ENCODE data around the gene GPT2. TPM values are rescaled to one million over a fixed set of nuclear protein-coding genes. Genes with fewer than 3 reads are reported as not detected.
"Not testable (repeated sequence)": the region's sequence is repeated elsewhere in the genome, so short reads cannot be mapped to it uniquely, and the experiment has no call there.

Gene GPT2
- total RNA-seq, 3 donors from 2014 or later (not counting 1 experiment from before 2014, with no cell fraction given), result 0.64 to 1.3 (median 1.2) TPM

GRCh38 chr16:46859719-46860152, 24.4 kb upstream of the GPT2 start:
- DNase-seq (no peak), ATAC-seq (no peak)
- WGBS (ENCODE audit: insufficient coverage), result 87% methylated on average over 5 of the region's 5 CpGs

GRCh38 chr16:46862555-46863447, 21.4 kb upstream of the GPT2 start:
- intact Hi-C loops (cut with micrococcal nuclease), result no loop called here
- H3K4me1 ChIP-seq (ENCODE audit: control insufficient read depth, insufficient read depth, low read length), result peaks cover 2% of the 10 kb centered on the region
- TF ChIP-seq CTCF (IDR thresholded peaks at IDR 0.05), result no peak
- Mint-ChIP-seq H3K9me3 (no peaks in the 10 kb centered on the region), H3K4me3 (no peak overlapping the region), H3K27me3 (ENCODE audit: low read depth in 2 of 2) (peaks cover 0 to 4% of the 10 kb centered on the region in 2 donors), H3K27ac (no peak overlapping the region), H3K4me1 (no peaks in the 10 kb centered on the region), H3K36me3 (no peaks in the 10 kb centered on the region)
- H3K36me3 ChIP-seq (ENCODE audit: control insufficient read depth, insufficient read depth, low read length), result no peaks in the 10 kb centered on the region
- ATAC-seq, result no peak
- no peaks in the 10 kb centered on the region for H3K9me3 ChIP-seq (ENCODE audit: control insufficient read depth, insufficient read depth, low read length)
- WGBS (ENCODE audit: insufficient coverage), result 89% methylated on average over 15 of the region's 16 CpGs
- no peak for DNase-seq
- no peaks in the 10 kb centered on the region for H3K27me3 ChIP-seq (ENCODE audit: control insufficient read depth, insufficient read depth, low read length)
- H3K4me3 ChIP-seq (ENCODE audit: low read length), result no peak overlapping the region
- no peak overlapping the region for H3K27ac ChIP-seq (ENCODE audit: low read length)

More at GRCh38 chr16:46859719-46860152, 24.4 kb upstream of the GPT2 start:
- intact Hi-C loops (cut with micrococcal nuclease), result loop anchor here (10.0 kb wide), 1 partner anchor 1305 kb away; no protein-coding TSS in a partner anchor
- Mint-ChIP-seq H3K36me3 (no peaks in the 10 kb centered on the region), H3K4me1 (no peaks in the 10 kb centered on the region), H3K9me3 (no peaks in the 10 kb centered on the region), H3K27me3 (ENCODE audit: low read depth in 2 of 2) (no peaks in the 10 kb centered on the region), H3K27ac (no peak overlapping the region), H3K4me3 (no peak overlapping the region)
- Histone ChIP-seq H3K36me3 (ENCODE audit: control insufficient read depth, insufficient read depth, low read length) (no peaks in the 10 kb centered on the region), H3K4me3 (ENCODE audit: low read length) (no peak overlapping the region), H3K4me1 (ENCODE audit: control insufficient read depth, insufficient read depth, low read length) (peaks cover 2% of the 10 kb centered on the region), H3K27ac (ENCODE audit: low read length) (no peak overlapping the region), H3K27me3 (ENCODE audit: control insufficient read depth, insufficient read depth, low read length) (no peaks in the 10 kb centered on the region), H3K9me3 (ENCODE audit: control insufficient read depth, insufficient read depth, low read length) (no peaks in the 10 kb centered on the region)
- no peak for TF ChIP-seq CTCF (IDR thresholded peaks at IDR 0.05)

GRCh38 chr16:46866286-46866685, 17.9 kb upstream of the GPT2 start:
- TF ChIP-seq CTCF (IDR thresholded peaks at IDR 0.05), result no peak
- Mint-ChIP-seq H3K36me3 (no peaks in the 10 kb centered on the region), H3K9me3 (no peaks in the 10 kb centered on the region), H3K4me1 (no peaks in the 10 kb centered on the region), H3K4me3 (no peak overlapping the region), H3K27me3 (ENCODE audit: low read depth in 2 of 2) (peaks cover 0 to 4% of the 10 kb centered on the region in 2 donors), H3K27ac (no peak overlapping the region)
- H3K27ac ChIP-seq (ENCODE audit: low read length), result no peak overlapping the region
- ATAC-seq (no peak), DNase-seq (no peak)
- no peak overlapping the region for H3K4me3 ChIP-seq (ENCODE audit: low read length)
- H3K36me3 ChIP-seq (ENCODE audit: control insufficient read depth, insufficient read depth, low read length), result no peaks in the 10 kb centered on the region
- H3K9me3 ChIP-seq (ENCODE audit: control insufficient read depth, insufficient read depth, low read length), result no peaks in the 10 kb centered on the region
- H3K27me3 ChIP-seq (ENCODE audit: control insufficient read depth, insufficient read depth, low read length), result no peaks in the 10 kb centered on the region
- peaks cover 2% of the 10 kb centered on the region for H3K4me1 ChIP-seq (ENCODE audit: control insufficient read depth, insufficient read depth, low read length)
- intact Hi-C loops (cut with micrococcal nuclease), result no loop called here
- WGBS (ENCODE audit: insufficient coverage), result 100% methylated on average over 1 of the region's 1 CpG

- DNase-seq; H3K4me1 Mint-ChIP-seq; H3K4me1 ChIP-seq (ENCODE audit: control insufficient read depth, insufficient read depth, low read length); H3K27me3 Mint-ChIP-seq (ENCODE audit: low read depth in 2 of 2); H3K9me3 Mint-ChIP-seq; H3K4me3 Mint-ChIP-seq; H3K36me3 ChIP-seq (ENCODE audit: control insufficient read depth, insufficient read depth, low read length); H3K4me3 ChIP-seq (ENCODE audit: low read length); H3K27me3 ChIP-seq (ENCODE audit: control insufficient read depth, insufficient read depth, low read length); intact Hi-C loops (cut with micrococcal nuclease); ATAC-seq; H3K36me3 Mint-ChIP-seq; H3K27ac Mint-ChIP-seq; H3K27ac ChIP-seq (ENCODE audit: low read length); H3K9me3 ChIP-seq (ENCODE audit: control insufficient read depth, insufficient read depth, low read length): not testable (repeated sequence)
- 83% methylated on average over 1 of the region's 2 CpGs for WGBS (ENCODE audit: insufficient coverage)
Measured at GRCh38 chr16:46867486-46867885, 16.7 kb upstream of the GPT2 start.

GRCh38 chr16:46868891-46869290, 15.3 kb upstream of the GPT2 start:
- ATAC-seq; intact Hi-C loops (cut with micrococcal nuclease); DNase-seq; H3K4me3 ChIP-seq (ENCODE audit: low read length); H3K36me3 ChIP-seq (ENCODE audit: control insufficient read depth, insufficient read depth, low read length); H3K27me3 Mint-ChIP-seq (ENCODE audit: low read depth in 2 of 2); H3K36me3 Mint-ChIP-seq; H3K27ac ChIP-seq (ENCODE audit: low read length); H3K9me3 Mint-ChIP-seq; H3K4me3 Mint-ChIP-seq; H3K27ac Mint-ChIP-seq; H3K27me3 ChIP-seq (ENCODE audit: control insufficient read depth, insufficient read depth, low read length); H3K4me1 Mint-ChIP-seq; H3K9me3 ChIP-seq (ENCODE audit: control insufficient read depth, insufficient read depth, low read length); H3K4me1 ChIP-seq (ENCODE audit: control insufficient read depth, insufficient read depth, low read length): not testable (repeated sequence)
- 82% methylated on average over 2 of the region's 2 CpGs for WGBS (ENCODE audit: insufficient coverage)

Data from natural killer cell (primary cell).